NCI-H187 (cell line): ENCODE data around the gene CCDC142.
"Not testable (repeated sequence)": the region's sequence is repeated elsewhere in the genome, so short reads cannot be mapped to it uniquely, and the experiment has no call there.

Source experiments
- DNase-seq, 2 experiments: peaks; one replicate each; lab custom pipeline; 2025; lab: John Stamatoyannopoulos, UW

Gene CCDC142

DNA sequence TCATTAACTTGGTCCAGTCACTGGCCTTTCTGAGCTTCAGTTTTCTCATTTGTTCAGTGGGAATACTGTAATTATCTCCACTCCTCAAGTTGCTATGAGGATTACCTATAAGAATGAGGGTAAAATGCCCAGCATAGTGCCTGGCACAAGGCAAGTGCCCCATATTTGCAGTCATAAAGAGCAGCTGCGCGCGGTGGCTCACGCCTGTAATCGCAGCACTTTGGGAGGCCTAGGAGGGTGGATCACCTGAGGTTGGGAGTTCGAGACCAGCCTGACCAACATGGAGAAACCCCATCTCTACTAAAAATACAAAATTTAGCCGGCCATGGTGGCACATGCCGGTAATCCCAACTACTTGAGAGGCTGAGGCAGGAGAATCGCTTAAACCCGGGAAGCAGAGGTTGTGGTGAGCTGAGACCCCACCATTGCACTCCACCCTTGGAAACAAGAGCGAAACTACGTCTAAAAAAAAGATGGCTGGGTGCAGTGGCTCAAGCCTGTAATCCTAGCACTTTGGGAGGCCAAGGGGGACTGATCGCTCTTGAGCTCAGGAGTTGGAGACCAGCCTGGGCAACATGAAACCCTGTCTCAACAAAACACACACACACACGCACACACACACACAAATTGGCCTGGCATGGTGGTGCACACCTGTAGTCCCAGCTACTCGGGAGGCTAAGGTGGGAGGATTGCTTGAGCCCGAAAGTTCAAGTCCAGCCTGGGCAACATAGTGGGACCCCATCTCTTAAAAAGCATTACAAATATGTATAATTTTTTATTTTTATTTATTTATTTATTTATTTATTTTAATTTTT lies 40.1 kb downstream of the CCDC142 start:
- DNase-seq = not testable (repeated sequence)

DNA sequence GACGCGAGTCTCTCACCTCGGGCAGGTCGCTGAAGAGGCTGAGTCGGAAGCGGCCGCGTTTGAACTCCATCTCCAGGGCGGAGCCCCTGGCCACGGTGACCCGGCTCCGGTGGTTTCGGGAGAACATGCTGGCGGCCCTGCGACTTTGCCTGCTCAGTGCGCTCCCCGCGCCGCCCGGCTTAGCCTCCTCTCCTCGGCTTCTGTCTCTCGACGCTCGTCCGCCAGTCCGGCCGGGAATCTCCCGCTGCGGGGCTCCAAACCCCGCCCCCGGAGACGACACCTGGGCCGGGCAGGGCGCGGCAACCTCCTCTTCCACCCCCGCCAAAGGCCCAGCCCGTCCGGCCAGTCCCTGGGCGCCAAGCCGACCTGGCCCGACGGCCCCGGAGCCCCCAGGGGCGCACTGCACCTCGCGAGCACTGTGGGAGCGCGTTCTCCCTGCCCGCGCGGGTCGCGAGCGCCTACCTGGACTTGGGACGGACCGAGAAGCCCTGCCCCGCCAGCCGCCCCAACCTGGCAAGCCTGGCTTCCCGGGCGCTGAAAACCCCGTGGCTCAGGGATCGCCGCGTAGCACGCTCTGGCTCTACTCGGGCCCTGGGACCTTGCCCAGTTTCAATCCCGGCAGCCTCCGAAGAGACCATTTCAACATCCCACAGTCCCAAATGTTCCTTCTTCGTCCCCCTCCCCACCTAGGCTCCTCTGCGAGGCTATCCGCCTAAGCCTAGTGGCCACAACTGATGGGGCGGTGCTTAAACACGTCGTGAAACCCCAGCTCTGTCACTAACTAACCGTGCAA lies 40.9 kb downstream of the CCDC142 start, which contains the start of gene RTKN:
Gene RTKN, minus strand, starts transcription at position 248 of the 793 bp plus-strand sequence. Its CDS starts 121 bp downstream, at position 127.
- no peak for DNase-seq

DNA sequence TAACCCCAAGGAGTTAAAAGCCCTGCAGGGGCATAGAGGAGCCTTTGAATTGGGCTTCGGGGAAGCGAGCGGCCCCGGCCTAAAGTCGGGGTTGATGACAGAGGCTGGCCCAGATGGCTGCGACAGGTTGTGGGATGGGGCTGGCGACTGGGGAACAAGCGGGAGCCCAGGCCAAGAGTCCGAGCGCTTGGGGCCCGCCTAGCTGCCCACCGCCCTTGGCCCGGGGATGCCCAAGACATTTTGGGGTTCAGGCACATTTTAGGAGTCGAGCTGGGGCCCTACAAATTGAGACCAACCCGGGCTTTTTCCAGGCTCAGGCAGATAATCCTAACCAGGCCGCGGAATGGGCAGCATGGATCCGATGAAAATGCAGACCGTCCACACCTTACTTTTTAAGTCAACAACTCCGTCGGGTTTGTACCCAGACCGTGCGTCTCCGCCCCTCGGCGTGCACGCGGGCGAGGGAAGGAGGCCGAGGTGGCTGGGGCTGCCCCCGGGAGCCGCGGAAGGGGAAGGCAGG lies 41.6 kb downstream of the CCDC142 start:
- DNase-seq = no peak

DNA sequence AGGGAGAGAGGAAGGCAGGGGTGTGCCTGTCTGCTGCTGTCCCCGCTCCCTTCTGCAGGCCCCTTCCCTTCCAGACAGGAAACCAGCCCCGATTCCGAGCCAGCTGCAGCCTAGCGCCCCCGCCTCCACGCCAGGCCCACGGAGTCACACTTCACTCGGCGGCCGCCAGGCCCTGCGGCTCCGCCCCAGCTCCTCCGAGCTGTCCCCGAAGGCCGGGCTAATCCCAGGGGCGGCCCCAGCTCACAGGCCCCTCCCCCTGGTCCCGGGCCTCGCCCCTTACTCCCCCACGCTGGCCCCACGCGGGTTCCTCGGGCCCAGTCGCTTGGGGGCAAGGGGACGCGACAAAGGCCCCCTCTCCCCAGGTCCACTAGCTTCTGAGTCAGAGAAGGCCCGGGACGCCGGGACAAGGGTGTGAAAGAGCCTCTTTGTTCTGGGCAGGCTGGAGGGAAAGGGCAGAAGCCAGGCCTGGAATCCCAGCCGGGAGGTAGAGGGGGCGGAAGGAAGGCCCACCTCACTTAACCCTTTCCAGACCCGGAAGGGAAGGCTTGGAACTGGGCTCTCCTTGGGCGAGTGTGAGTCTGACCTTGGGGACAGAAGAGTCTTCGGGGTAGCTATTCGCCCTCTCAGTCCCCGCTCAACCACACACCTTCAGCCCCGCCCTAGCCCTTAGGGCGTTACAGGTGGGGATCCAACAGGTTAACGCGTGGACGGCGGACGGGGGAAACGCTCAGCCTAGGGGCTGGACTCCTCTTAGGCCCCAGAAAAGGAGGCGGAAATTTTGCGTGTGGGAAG lies 42.2 kb downstream of the CCDC142 start:
- no peak for DNase-seq

DNA sequence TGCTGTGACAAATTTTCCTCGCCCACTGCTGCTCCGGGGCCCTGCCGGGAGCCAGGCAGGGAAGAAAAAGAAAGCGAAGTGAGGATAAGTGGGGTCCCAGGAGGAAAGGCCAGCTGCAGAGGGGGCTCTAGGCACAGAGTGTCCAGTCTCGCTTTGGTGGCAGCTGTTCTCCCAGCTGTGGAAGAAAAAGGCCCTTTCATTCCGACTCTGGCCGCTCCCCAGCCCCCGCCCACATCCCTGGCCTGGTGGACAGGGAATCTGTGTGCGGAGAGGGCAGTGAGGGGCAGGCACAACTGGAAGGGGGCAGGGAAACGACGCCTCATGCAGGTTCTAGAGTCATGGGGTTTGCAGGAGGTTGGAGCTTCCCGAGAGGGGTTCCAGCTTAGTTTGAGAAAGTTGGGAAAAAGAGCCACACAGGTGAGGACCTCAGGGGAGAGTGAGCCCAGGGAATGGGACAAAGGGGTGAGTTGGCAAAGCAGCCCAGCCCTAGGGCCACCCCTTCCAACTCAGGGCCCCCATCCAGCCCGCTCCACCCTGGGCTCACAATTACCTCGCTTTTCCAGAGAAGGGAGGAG lies 42.9 kb downstream of the CCDC142 start:
- no peak for DNase-seq

DNA sequence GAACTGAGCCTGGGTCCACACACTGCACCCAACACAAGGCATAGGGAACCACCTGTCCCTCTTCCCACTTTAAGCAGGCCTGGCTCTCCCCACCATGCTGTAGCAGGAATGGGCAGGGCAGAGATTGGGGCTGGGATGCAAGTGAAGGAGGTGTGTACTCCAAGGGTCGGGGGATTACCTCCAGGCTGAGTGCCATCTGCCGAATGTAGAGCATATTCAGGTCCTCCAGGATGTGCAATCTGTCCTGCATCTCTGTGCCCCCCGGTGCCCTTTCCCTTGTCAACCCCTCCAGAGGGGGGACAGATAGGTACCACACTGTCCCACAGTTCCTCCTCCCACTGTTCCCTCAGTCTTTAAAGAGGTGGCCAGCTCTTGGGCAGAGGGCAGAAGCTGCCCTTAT lies 43.4 kb downstream of the CCDC142 start:
- no peak for DNase-seq

DNA sequence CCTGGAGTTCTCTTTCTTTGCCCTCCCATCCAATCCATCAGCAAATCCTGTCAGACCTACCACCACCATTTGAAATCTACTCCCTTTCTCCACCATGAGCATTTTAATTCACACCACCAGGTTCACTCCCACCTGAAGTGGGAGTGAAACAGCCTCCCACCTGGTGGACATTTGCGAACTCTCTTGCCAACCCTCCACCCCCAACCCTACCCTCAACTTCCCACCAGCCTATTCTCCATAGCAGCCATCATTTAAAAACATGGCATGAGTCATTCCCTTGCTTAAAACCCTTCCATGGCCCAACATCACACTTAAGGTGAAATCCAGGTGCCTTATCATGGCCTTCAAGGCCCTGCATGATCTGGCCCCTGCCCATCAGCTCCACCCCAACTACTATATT lies 44.5 kb downstream of the CCDC142 start:
- DNase-seq = no peak

DNA sequence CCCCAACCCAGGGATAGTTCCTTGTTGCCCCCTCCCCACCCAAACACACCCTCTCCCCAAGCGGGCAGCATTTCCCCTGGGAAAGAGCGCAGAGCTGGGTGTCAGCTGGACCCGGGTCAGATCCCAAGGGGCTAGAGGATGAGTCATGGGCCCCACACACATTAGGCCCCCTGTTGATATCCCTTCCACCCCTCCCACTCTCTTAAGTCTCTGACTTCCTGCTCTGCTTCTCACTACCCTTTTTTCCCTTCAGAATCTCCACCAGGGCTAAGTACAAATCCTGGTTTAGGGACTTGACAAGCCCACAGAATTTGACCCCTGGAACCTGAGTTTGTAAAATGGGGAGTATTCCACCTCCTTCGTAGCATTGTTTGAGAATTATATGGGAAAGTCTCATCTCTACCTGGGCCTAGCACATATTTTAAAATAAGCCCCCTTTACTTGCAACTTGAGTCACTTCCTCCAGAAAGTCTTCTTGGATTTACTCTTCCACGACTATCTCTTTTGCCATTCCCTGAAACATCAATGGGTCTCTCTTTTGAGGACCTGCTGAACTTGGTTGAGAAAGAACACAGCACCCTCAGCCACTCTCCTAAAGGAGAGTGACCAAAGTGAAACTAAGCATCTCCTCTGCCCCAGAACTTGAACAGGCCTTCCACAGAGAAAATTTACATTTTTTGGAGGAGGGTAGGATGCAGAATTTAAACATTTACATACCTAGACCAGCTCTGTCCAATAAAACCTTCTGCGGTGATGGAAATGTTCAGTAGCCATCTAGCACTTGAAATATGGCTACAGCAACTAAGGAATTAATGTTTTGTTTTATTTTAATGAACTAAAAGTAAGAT lies 45.7 kb downstream of the CCDC142 start:
- no peak for DNase-seq

DNA sequence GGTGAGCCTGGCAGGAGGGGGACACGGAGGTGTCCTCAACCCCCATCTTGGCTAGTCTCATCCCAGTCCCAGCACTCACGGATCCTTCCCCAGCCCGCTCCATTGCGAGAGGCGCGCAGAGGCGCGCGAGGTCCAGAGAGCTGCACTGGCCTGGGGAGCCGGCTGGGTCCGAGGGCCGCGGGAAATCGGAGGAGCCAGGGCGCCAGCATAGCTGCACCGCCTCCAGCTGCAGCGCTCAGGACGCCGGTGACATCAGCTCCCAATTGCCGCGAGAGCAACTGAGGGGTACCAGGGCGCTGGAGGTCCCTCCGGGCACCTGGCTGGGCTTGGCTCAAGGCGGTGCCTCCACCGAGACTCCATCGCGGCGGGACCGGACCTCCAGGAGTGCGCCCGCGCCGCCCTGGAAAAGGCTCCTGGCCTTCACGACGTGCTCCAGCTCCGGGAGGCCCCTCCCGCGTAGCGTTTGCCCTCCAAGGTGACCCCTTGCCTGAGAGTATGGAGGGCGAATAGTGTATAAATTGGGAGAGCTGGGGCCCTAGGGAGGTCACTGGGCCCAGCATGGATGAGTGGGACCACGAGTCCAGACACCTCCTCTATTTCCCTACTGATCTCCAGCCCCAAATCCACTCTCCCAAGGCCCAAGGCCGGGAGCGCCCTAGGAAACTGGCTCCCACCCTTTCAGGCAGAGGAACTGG lies 46.5 kb downstream of the CCDC142 start:
- DNase-seq = no peak

DNA sequence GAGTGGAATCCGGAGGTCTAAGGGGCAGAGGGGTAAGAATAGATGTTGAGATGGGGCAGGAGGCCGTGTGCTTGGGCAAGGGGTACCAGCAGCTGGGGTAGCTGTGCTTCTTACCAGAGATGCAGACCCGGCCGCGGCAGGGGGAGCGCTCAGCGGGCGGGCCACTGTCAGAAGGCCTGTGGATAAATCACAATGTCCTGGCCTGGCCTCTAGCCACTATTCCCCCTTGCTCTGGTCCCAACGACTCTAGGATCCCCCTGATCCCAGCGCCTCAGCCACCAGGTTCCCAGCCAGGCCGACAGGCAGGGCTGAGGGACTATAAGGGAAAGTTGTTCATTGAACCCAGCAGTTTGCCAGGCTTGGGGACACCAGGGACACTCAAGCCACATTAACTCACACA lies 52.3 kb downstream of the CCDC142 start:
- DNase-seq = no peak

DNA sequence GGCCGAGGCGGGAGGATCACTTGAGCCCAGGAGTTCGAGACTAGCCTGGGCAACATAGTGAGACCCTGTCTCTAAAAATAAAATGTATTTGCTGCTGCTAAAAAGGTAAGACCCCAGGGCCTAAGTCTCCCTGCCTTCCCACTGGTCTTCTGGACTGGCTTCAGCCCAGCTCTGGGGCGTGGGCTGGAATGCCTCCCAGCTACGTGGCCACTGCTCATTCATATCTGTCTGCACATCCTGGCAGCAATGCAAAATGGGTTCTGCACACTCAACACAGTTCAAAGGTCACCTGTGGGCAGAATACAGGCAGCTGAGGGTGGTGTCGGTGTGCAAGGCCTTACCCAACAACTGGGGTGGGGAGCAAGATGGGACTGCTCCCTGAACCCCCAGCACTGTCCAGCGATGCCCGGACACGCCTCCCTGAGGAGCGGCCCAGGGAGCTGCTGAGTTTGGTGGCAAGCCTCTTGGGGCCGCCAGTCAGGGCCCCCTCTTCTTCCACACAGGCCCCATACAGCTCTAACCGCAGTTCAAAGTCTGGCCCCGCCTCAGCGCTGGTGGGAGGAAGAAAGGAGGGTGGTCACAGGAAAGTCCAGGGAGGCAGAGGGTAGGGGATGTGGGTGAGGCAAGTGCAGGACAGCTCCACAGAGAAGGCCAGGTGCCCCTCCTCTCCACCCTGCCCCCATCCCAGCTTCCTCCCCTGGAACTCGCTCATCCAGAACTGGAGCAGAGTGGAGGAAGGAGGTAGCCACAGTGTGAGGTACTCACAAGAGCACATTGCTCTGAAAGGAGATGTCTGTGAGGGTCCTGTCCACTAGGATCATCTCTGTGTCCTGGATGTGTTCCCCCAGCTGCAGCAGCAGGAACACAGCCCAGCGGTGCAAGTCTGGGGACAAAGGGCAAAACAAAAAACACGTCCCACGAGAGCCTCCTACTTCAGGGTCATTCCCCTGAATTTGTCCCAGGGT lies 53.0 kb downstream of the CCDC142 start:
- no peak for DNase-seq

DNA sequence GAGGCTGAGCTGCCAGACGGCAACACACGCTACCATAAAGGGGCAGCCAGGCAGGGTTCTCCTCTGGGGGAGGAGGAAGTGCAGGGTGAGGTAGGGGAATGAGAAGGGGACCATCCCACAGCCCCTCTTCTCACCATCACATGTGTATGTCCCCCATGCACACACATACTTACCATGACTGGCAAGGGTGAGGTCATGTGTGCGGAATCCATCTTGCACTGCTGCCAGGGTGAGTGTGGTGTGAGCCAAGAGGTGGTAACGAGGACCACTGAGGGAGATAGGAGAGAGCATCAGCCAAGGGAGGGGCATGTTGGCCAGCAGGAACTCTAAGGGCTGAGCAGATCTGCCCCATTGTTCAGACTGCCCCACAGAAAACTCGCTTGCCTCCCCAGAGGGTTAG lies 54.1 kb downstream of the CCDC142 start:
- no peak for DNase-seq

DNA sequence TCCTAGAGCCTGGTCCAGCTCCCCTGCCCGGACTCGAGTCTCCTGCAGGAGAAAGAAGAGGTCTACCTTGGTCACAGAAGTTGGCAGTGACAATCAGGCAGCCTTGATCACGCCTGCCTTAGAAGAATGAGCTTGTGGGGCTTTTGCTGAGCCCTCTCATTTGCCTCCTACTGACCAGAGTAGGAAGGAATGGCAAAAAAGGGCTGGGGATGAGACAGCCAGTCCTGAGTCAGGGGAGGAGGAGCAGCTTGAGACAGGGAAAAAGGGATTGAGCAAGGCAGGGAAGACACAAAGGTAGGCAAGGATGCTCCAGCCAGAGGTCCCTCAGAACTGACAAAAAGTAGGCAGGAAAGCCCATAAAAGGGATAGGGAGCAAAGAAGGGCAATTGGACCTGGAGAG lies 55.2 kb downstream of the CCDC142 start:
- no peak for DNase-seq

DNA sequence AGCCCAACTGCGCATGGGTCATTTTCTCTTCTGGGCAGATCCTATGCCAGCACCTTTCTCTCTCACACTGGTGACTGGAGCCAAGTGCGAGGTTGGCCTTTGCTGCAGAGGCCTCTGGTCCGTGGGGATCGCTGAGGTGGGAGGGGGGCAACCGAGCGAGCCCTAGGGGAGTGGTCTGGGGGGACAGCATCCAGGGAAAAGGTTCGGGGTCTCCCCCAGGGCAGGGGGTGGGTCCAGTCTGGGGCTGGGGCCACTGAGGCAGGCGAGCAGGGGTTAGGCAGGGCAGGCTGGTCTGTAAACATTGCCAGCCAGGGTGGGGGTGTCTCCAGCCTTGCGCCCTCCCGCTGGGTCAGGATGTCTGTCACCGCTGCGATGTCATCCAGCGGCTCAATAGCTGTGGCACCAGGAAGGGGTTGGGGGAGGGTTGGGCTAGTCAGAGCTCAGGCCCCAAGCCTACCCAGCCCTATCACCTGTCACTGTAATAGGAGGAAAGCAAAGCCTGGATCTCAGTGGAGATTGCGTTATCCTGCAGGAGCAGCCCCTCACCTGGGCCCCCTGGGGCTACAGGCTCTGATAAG lies 56.5 kb downstream of the CCDC142 start:
- no peak for DNase-seq

DNA sequence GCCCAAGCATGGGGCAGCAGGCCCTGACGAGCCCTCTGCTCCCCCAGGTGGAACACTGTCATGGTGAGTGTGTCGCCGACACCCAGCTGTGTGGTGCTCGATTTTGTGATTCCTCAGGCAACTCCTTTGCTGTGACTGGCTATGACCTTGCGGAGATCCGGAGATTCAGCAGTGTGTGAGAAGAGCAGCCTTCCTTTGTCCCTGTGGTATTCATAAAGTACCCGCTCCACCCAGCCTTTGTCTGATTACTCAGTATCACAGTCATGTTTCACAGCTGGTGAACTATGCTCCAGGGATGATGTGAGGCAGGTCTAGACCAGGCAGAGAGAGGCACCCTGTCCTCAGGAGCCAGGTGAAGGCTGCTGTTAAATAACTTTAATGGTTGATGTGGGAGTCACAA lies 57.3 kb downstream of the CCDC142 start:
- DNase-seq = no peak

DNA sequence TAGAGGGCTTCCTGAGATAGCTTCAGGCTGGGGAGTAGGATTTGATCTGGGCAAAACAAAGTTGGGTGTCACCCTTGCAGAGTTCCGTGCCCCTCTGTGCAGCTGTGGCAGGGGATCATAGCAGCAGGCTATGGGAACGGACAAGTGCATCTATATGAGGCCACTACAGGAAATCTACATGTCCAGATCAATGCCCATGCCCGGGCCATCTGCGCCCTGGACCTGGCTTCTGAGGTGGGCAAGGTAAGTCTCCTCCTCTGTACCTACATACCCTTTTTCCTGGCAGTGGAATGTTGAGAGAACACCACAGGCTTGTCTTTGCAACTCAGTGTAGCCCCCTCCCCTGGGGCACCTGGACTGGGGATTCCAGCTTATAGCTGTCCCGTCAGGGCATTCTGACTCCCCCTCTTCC lies 57.8 kb downstream of the CCDC142 start:
- DNase-seq = no peak

DNA sequence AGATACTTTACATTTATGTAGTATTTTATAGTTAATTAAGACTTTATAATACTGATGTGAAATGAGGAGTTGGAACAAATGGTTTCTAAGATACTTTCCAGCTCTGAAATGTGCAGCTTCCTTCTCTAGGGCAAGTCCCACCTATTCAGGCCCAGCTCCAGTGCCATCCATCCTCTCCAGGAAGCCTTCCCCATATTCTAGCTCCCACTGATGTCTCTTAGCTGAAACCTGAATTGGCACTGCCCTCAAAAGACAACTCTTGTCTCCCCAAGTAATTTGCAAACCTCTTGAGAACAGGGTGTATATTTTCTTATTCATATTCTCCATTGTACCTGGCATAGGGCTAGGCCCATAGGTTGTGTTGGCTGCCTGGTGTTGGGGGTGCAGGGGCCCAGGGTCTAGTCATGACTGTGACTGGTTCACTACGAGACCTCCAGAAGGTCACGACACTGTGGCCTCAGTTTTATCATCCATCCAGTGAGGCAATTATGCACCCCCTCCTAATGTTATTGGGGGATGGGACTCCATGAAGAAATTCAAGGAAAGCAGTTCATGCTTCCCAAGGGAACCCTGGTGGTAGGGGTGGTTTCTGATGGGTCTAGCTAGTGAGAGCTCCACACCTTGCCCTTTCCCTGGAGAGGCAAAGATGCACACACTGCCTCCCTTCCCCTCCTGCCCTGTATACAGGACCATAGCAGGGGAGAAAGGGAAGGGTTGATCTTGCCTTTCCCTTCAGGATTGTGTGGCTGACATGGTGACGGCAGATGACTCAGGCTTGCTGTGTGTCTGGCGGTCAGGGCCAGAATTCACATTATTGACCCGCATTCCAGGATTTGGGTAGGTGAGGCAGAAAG lies 58.4 kb downstream of the CCDC142 start:
- DNase-seq = no peak
